Measurements from ENCODE around the gene EPHB2.

The EPHB2 gene

DNA sequence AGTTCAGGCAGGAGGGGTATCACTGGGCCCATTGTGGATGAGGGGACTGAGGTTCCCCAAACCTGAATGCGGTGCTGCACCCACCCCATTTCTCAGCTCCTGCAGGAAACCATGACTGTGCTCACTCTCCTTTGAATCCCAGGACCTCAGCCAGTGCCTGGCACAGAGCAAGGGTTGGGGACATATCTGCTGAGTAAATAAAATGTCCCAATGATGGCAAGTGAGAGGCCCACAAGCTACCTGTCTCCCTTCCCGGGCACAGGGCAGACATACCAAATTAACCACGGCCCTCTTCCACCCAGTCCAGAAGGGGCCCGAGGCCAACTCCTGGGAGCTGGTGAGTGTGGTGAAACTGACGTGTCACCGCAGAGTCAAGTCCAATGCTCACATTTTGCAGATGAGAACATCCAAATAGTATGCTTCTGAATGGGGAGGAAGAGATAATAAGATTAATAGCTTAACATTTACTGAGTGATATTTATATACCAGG lies 97.6 kb downstream of the EPHB2 start:
- Histone ChIP-seq H3K9me2 (replicated peaks; ENCODE audit: low read depth, low read length) (no peaks in the 10 kb centered on the region), H3K79me2 (ENCODE audit: insufficient read depth, low read length) (no peaks in the 10 kb centered on the region), H3K9me3 (ENCODE audit: insufficient read depth, low read depth, low read length) (no peaks in the 10 kb centered on the region), H3K4me2 (ENCODE audit: low read depth, low read length, poor library complexity, severe bottlenecking) (no peak overlapping the region), H3K27me3 (ENCODE audit: insufficient read depth, low read length, poor library complexity, severe bottlenecking) (no peaks in the 10 kb centered on the region), H3K4me1 (ENCODE audit: insufficient read depth, low read length, poor library complexity, severe bottlenecking) (no peaks in the 10 kb centered on the region), H3K4me3 (ENCODE audit: low read length, poor library complexity, severe bottlenecking) (no peak overlapping the region), H3K36me3 (ENCODE audit: insufficient read depth, low read length) (no peaks in the 10 kb centered on the region), H2AFZ (ENCODE audit: low read length) (no peak overlapping the region), H4K20me1 (ENCODE audit: insufficient read depth, low read length, poor library complexity, severe bottlenecking) (no peaks in the 10 kb centered on the region), H3K9ac (ENCODE audit: low read depth, low read length, poor library complexity, severe bottlenecking) (no peak overlapping the region), H3F3A (ENCODE audit: low read depth) (no peaks in the 10 kb centered on the region)
- no peak for TF ChIP-seq EZH2phosphoT487 (IDR thresholded peaks at IDR 0.05; ENCODE audit: borderline replicate concordance)
- TF ChIP-seq, protein P1, sequence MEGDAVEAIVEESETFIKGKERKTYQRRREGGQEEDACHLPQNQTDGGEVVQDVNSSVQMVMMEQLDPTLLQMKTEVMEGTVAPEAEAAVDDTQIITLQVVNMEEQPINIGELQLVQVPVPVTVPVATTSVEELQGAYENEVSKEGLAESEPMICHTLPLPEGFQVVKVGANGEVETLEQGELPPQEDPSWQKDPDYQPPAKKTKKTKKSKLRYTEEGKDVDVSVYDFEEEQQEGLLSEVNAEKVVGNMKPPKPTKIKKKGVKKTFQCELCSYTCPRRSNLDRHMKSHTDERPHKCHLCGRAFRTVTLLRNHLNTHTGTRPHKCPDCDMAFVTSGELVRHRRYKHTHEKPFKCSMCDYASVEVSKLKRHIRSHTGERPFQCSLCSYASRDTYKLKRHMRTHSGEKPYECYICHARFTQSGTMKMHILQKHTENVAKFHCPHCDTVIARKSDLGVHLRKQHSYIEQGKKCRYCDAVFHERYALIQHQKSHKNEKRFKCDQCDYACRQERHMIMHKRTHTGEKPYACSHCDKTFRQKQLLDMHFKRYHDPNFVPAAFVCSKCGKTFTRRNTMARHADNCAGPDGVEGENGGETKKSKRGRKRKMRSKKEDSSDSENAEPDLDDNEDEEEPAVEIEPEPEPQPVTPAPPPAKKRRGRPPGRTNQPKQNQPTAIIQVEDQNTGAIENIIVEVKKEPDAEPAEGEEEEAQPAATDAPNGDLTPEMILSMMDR (conservative IDR thresholded peaks at IDR 0.05; ENCODE audit: low read length) = no peak

DNA sequence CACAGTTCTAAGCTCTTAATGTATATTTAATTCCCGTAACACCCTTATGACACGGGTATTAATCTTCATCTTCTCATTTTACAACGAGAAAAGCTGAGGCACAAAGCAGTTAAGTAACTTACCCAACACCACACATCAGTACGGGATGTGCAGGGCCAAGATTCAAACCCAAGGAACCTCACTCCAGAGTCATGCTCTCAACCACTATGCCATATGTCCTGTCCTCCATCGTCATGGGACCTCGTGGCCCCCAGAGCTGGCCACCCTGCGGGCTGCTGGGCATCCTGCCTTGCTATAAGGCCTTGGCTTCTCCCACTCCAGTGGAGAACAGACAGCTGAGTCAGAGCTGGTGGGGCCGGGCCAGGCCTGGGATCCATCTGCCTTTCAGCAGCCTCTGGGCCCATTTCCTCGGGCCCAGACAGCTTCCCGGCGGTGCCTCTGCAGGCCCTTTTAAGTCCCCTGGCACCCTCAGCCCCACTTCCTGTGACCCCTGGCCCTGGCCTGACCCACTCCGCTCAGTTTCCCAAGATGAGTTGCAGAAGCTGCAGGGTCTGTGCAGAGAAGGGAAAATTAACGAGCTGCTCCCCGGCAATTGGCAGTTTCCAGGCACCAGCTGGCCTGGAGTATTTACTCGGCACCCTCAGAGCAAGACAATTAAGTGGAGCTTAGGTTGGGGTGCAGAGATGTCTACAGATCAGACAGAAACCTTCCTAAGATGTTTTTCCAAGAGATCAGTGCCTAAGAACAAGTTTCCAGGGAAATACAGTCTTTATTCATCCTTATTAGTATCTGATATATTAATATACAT lies 98.2 kb downstream of the EPHB2 start:
- Histone ChIP-seq H3K36me3 (ENCODE audit: insufficient read depth, low read length) (no peaks in the 10 kb centered on the region), H3F3A (ENCODE audit: low read depth) (no peaks in the 10 kb centered on the region), H3K9me3 (ENCODE audit: insufficient read depth, low read depth, low read length) (no peaks in the 10 kb centered on the region), H2AFZ (ENCODE audit: low read length) (no peak overlapping the region), H3K4me3 (ENCODE audit: low read length, poor library complexity, severe bottlenecking) (no peak overlapping the region), H3K4me2 (ENCODE audit: low read depth, low read length, poor library complexity, severe bottlenecking) (no peak overlapping the region), H3K9ac (ENCODE audit: low read depth, low read length, poor library complexity, severe bottlenecking) (no peak overlapping the region), H3K27me3 (ENCODE audit: insufficient read depth, low read length, poor library complexity, severe bottlenecking) (no peaks in the 10 kb centered on the region), H3K4me1 (ENCODE audit: insufficient read depth, low read length, poor library complexity, severe bottlenecking) (no peaks in the 10 kb centered on the region), H4K20me1 (ENCODE audit: insufficient read depth, low read length, poor library complexity, severe bottlenecking) (no peaks in the 10 kb centered on the region), H3K79me2 (ENCODE audit: insufficient read depth, low read length) (no peaks in the 10 kb centered on the region), H3K9me2 (replicated peaks; ENCODE audit: low read depth, low read length) (no peaks in the 10 kb centered on the region)
- TF ChIP-seq, protein P1 (conservative IDR thresholded peaks at IDR 0.05; ENCODE audit: low read length) = no peak
- no peak for TF ChIP-seq EZH2phosphoT487 (IDR thresholded peaks at IDR 0.05; ENCODE audit: borderline replicate concordance)

DNA sequence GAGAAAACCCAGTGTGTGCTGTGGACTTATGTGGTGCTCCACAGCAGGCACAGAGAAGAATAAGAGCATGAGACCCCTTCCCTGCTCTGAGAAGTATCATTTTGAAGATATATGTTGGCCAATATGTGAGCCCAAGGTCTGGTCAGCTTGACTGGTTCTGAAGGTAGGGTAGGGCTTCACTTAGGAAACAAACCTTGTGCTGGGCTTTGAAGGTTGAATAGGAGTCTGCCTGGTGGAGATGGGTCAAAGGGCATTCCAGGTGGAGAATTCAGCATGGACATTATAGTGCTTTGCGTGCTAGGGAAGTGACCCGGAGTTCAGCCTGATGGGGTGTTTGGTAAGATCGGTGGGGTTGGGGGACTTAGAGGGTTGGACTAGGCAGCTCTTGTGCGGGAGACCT lies 99.1 kb downstream of the EPHB2 start:
- Histone ChIP-seq H3K36me3 (ENCODE audit: insufficient read depth, low read length) (no peaks in the 10 kb centered on the region), H3K79me2 (ENCODE audit: insufficient read depth, low read length) (no peaks in the 10 kb centered on the region), H3F3A (ENCODE audit: low read depth) (no peaks in the 10 kb centered on the region), H3K9me3 (ENCODE audit: insufficient read depth, low read depth, low read length) (no peaks in the 10 kb centered on the region), H3K4me2 (ENCODE audit: low read depth, low read length, poor library complexity, severe bottlenecking) (no peak overlapping the region), H4K20me1 (ENCODE audit: insufficient read depth, low read length, poor library complexity, severe bottlenecking) (no peaks in the 10 kb centered on the region), H3K4me3 (ENCODE audit: low read length, poor library complexity, severe bottlenecking) (no peak overlapping the region), H2AFZ (ENCODE audit: low read length) (no peak overlapping the region), H3K9me2 (replicated peaks; ENCODE audit: low read depth, low read length) (no peaks in the 10 kb centered on the region), H3K27me3 (ENCODE audit: insufficient read depth, low read length, poor library complexity, severe bottlenecking) (no peaks in the 10 kb centered on the region), H3K9ac (ENCODE audit: low read depth, low read length, poor library complexity, severe bottlenecking) (no peak overlapping the region), H3K4me1 (ENCODE audit: insufficient read depth, low read length, poor library complexity, severe bottlenecking) (no peaks in the 10 kb centered on the region)
- TF ChIP-seq EZH2phosphoT487 (IDR thresholded peaks at IDR 0.05; ENCODE audit: borderline replicate concordance) = no peak
- TF ChIP-seq, protein P1 (conservative IDR thresholded peaks at IDR 0.05; ENCODE audit: low read length) = no peak

Data from Loucy (cell line).